PC-9 (cell line): ENCODE data around the gene STX7.

Experiments used
- CTCF ChIP-seq: fragments of 200-600 bp; sonication (generic); conservative IDR thresholded peaks from 2 replicates; pipeline ENCODE4 v1.6.1; 2017; ENCODE audit warnings: mixed run types, antibody characterized with exemption, mild to moderate bottlenecking, moderate library complexity
- EZH2 ChIP-seq: fragments of 200-600 bp; sonication (generic); IDR thresholded peaks from 2 replicates; pipeline ENCODE4 v1.8.0; 2017; ENCODE audit warnings: antibody characterized with exemption, low read depth

- no peak for TF ChIP-seq EZH2
- no peak for TF ChIP-seq CTCF
Measured at GRCh38 chr6:132551214-132551613, 38.3 kb upstream of the STX7 start.
